ENCODE data around the gene MMP11. TPM values are rescaled to one million over a fixed set of nuclear protein-coding genes. Genes with fewer than 3 reads are reported as not detected.
A peak's percentile ranks its signal among the peaks of the same experiment; 100 is the strongest.

The MMP11 gene
- total RNA-seq, 3 donors from 2014 or later, result 2.0 to 6.3 (median 4.0) TPM

DNA sequence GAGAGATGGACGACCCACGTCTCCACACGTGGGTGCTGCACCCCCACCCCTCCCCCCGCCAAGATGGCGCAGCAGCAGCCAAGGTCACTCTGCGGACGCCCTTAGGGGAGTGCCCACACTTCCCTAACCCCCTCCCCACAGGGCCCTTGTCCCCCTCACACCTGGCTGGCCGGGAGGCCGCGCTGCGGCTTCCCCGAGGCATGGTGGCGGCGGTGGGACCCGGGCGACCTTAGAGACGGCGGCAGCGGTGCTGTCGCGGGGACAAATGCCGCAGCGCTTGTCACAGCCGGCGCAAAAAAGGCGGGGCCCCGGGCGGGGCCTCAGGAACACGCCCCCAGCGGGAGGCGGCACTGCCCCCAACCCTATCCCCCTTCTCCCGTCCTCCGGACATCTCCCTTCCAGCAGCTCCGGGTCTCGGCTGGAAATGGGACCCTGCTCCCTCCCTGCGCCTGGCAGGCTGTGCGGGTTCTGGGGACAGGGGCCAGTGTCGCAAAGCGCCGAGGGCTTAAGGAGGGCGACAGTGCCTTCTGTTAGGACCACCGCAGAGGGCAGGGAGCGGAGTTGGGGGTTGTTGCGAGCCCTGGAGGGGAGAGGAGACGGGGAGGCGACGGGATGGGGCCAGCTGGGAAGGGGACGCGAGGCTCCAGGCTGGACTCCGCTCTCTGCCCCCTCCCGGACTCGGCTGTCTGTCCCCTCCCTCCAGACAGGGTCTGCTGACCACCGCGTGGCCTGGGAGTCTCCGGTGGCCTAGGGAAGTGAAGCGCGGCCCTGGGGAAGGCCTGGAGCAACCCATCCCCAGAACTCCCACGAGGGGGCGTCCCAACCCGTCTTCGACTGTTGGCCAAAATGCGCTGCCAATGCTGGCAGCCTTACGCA lies 4.7 kb upstream of the MMP11 start, which contains the start of gene CHCHD10:
CHCHD10 (minus strand) TSS at position 300 of the 876 bp plus-strand sequence; CDS start at position 202, 98 bp downstream.
- TF ChIP-seq CTCF (IDR thresholded peaks at IDR 0.05), result peak; percentile 73
- ATAC-seq (peak; percentile 86), DNase-seq (peak; percentile 92 to 93 (median 92))
- H3K4me3 ChIP-seq, result peak within 1 kb of the TSS; percentile 67
- H3K36me3 ChIP-seq (ENCODE audit: low read depth), result no peaks in the 10 kb centered on the region
- peaks cover 30% of the 10 kb centered on the region for H3K4me1 ChIP-seq (ENCODE audit: low read depth)
- intact Hi-C loops (cut with DNase I, micrococcal nuclease), result loop anchor here in 1 of 2 donors (5.0 kb wide), 1 partner anchor 89 kb away; the partner anchor contains the start of gene SLC2A11
- no peaks in the 10 kb centered on the region for H3K9me3 ChIP-seq

GRCh38 chr22:23769321-23769965 lies 3.2 kb upstream of the MMP11 start:
- peaks cover 28% of the 10 kb centered on the region for H3K4me1 ChIP-seq (ENCODE audit: low read depth)
- no peak for TF ChIP-seq CTCF (IDR thresholded peaks at IDR 0.05)
- H3K4me3 ChIP-seq, result no peak overlapping the region
- H3K9me3 ChIP-seq, result no peaks in the 10 kb centered on the region
- no peak for ATAC-seq
- H3K36me3 ChIP-seq (ENCODE audit: low read depth), result no peaks in the 10 kb centered on the region
- no peak for DNase-seq
- intact Hi-C loops (cut with DNase I, micrococcal nuclease), result loop anchor here in 1 of 2 donors (5.0 kb wide), 1 partner anchor 88 kb away; the partner anchor contains the start of gene SLC2A11

- intact Hi-C loops (cut with DNase I, micrococcal nuclease), result no loop called here
These were observed 367 bp upstream of the MMP11 start for GRCh38 chr22:23772315-23772648.

DNA sequence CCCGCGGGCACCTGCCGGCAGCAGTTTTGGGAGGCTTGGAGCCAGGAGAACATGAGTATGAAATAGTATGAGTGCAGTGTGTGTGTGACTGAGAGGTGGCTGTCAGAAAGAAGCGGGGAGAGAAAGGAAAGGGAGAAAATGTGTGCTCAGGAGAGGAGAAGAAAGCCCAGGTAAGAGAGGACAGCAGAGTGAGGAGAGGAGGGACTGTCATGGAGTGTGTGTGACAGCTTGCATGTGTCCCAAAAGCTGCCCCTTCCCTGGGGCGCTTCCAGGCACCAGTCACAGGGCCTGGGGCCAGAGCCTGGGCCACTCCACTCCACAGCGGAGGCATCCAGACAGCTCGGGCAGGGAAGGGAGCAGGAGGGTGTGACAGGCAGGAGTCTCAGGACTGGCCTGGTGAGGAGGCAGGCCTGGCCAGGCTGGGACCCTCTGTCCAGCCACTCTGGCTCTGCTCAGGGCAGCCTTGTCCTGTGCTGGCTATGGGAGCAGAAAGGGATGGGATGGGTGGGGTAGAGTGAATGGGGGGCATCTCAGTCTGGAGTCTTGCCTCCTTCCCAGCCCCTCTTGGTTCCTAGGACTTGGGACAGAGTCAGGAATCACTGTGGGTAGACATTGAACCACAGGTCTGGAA lies 949 bp downstream of the MMP11 start:
- DNase-seq, result no peak
- no peak for TF ChIP-seq CTCF (IDR thresholded peaks at IDR 0.05)
- ATAC-seq, result no peak
- Histone ChIP-seq H3K9me3 (no peaks in the 10 kb centered on the region), H3K4me1 (ENCODE audit: low read depth) (peaks cover 11% of the 10 kb centered on the region), H3K4me3 (no peak overlapping the region), H3K36me3 (ENCODE audit: low read depth) (no peaks in the 10 kb centered on the region)
- intact Hi-C loops (cut with DNase I, micrococcal nuclease), result no loop called here

More at GRCh38 chr22:23772315-23772648, 367 bp upstream of the MMP11 start:
- DNase-seq, result no peak
- no peak for ATAC-seq
- Histone ChIP-seq H3K4me1 (ENCODE audit: low read depth) (peaks cover 11% of the 10 kb centered on the region), H3K4me3 (no peak overlapping the region), H3K9me3 (no peaks in the 10 kb centered on the region), H3K36me3 (ENCODE audit: low read depth) (no peaks in the 10 kb centered on the region)
- no peak for TF ChIP-seq CTCF (IDR thresholded peaks at IDR 0.05)

DNA sequence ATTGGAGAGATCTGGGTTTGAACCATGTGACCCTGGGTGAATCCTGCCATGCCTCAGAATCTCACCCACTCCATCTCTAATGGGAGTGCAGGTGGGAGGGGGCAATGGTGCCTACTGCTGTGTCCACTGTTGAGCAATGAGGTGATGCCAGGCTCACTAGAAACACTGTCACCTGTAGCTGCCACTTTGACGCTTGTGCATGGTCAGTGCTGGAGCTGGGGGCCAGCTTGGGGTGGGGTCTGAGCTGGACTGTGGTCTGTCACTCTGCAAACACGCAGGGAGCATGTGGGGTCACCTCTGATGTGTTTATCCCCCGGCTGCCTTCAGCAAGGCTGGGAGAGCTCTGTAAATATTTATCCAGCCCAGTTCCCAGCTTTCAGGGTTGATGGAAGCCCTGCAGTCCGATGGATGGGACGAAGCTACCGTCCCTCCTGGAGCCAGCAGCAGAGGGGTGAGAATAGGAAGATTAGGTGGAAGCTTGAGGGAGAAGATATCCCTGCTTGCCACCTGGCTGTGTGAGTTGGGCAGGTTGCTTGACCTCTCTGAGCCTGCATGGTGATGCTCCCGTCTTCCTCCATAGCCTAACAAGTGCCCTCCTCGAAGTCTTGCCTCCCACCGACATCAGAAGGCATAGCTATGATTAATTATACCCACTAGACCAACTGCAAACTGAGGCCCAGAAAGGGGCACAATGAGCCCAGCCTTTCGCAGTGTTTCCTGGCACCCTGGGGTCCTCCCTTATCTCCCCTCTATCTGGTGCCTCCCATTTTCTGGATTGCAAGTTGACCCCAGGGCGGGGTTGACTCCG lies 1.7 kb downstream of the MMP11 start:
- no peak for DNase-seq
- peaks cover 11% of the 10 kb centered on the region for H3K4me1 ChIP-seq (ENCODE audit: low read depth)
- intact Hi-C loops (cut with DNase I, micrococcal nuclease), result no loop called here

More for the DNA sequence above, 1.7 kb downstream of the MMP11 start:
- no peaks in the 10 kb centered on the region for H3K36me3 ChIP-seq (ENCODE audit: low read depth)
- no peaks in the 10 kb centered on the region for H3K9me3 ChIP-seq
- no peak overlapping the region for H3K4me3 ChIP-seq
- TF ChIP-seq CTCF (IDR thresholded peaks at IDR 0.05), result no peak
- ATAC-seq, result no peak
